Measurements from ENCODE around the gene CUL4A.
"Not testable (repeated sequence)": the region's sequence is repeated elsewhere in the genome, so short reads cannot be mapped to it uniquely, and the experiment has no call there.

The CUL4A gene

DNA sequence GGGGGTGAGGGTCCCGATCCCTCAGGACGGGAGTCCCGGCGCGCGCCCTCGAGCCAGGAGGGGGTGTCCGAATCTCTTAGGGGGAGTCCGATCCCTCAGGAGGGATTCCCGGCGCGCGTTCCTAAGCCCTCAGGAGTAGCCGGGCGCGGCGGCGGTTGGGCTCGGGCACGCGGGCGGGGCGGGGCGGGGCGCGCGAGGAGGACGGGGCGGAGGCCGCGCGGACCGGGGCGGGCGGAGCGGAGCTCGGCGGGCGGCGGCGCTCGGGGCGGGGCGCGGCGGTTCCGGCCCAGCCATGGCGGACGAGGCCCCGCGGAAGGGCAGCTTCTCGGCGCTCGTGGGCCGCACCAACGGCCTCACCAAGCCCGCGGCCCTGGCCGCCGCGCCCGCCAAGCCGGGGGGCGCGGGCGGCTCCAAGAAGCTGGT lies at the start of gene CUL4A:
Gene CUL4A (plus strand): TSS at position 278 of the 423 bp plus-strand sequence. CDS start 15 bp downstream, at position 293.
- DNase-seq: peak; percentile 85

DNA sequence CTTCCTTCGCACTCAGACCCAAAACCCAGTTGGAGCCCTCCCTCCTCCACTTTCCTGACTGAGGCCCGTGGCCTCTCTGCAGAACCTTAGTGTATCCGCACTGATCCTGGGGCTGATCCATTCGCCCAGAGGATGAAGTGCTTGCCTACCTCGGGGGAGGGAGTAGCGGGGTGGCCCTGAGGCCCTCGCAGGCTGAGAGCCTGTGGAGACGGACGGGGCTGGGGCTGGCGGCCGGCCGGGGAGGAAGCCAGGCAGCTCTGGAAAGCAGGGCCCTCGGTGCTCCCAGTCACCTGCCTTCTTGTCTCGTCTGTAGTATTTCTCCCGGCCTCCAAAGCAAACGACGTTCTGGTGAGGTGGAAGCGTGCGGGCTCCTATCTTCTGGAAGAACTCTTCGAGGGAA lies 49.7 kb upstream of the CUL4A start:
- no peak for DNase-seq

DNA sequence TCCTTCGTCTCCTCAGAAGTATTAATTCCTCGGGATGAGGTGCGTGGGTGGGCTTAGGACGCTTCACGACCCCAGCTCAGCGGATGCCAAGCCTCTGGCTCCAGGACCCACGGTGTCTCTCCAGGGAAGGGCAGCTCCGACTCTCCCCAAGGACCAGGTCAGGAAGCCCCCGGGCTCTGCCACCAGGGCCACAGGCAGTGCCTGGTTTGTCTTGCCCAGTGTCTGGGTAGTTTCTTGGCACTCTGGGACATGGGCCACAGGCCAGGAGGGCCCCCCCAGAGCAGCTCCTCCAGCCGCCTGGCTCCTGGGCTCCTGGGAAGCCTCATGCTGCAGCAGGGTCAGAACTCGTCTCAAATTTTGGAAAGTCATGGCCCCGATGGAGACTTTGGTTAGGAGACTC lies 48.4 kb upstream of the CUL4A start:
- no peak for DNase-seq

DNA sequence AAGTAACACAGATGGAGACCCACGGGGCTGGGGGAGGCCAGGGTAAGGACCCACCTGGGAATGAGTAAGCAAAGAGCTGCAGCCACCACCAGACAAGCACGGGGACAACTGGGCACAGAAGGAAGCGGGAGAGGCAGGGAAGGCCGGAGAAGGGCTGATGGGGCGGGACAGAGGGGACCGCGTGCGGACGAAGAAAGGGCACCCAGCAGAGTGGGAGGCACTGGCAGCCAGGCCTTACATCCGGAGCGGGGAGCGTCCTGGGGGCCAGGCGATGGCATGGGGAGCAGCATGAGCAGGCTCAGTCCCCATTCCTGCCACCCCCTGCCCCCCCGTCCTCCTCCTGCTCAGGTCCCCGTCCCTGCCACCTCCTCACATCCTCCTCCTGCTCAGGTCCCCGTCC lies 48.0 kb upstream of the CUL4A start:
- peak; percentile 40 for DNase-seq

DNA sequence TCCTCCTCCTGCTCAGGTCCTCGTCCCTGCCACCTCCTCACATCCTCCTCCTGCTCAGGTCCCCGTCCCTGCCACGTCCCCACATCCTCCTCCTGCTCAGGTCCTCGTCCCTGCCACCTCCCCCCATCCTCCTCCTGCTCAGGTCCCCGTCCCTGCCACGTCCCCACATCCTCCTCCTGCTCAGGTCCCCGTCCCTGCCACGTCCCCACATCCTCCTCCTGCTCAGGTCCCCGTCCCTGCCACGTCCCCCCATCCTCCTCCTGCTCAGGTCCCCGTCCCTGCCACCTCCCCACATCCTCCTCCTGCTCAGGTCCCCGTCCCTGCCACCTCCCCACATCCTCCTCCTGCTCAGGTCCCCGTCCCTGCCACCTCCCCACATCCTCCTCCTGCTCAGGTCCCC lies 47.4 kb upstream of the CUL4A start:
- not testable (repeated sequence) for DNase-seq

DNA sequence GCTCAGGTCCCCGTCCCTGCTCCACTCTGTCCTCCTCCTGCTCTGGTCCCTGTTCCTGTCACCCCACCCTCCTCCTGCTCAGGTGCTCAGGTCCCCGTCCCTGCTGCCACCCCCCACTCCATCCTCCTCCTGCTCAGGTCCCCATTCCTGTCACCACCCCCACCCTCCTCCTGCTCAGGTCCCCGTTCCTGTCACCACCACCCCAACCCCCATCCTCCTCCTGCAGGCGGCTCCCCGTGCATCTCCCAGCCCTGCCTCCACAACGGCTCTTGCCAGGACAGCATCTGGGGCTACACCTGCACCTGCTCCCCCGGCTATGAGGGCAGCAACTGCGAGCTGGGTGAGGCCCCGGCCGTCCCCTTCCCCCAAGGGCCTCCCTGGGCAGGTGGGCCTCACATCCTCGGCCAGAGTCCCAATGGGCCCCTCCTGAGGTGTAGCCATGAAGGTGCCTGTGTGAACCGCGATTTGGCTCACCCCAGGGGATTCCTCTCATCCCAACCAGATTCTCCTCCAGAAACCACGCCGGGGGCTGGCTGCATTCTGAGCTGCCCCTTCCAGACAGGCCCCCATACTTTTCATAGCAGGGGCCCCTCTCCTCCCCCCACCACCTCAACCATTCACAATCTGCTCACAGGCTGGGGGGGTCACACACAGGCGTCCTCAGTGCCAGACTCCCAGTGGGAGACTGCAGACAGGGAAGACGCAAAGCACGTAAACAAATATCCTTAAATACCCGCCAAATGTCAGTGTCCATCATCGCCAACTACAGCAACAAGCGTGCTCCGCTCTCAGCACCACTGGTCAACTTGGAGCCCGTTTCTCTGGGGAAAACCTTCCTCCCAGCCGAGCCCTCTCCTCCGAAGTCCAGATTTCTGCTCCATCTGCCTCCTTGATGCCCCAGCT lies 46.4 kb upstream of the CUL4A start:
- peak; percentile 42 for DNase-seq

DNA sequence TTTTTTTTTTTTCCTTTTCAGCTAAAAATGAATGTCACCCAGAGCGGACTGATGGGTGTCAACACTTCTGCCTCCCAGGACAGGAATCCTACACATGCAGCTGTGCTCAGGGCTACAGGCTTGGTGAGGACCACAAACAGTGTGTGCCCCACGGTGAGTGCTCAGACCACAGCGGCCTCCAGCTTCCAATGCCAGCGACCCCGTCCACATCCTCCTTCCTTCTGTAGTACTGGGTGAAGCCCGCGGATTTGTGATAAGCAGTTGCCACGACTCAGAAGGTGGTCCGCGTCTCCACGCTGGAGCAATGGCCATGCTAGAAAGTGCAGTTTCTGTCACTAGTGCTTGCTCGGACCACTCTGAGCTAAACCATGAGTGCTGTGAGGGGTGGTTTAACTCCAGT lies 44.9 kb upstream of the CUL4A start:
- no peak for DNase-seq

DNA sequence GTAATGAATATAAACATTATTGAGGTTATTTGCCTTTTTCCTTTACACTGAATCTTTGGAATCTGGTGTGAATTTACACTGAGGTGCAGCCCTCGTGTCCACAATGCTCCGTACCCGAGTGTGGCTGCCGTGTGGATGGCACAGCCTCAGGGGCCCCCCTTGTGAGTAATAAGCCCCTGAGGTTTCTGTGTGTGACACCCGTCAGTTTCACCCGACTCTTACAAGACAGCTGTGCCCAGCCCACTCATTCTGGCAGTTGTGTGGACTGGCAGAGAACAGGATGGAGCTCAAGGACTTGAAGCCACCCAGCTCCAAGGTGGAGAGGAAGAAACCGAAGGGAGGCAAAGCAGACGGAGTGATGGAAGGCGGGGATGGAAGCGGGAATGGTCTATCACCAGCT lies 43.1 kb upstream of the CUL4A start:
- no peak for DNase-seq

DNA sequence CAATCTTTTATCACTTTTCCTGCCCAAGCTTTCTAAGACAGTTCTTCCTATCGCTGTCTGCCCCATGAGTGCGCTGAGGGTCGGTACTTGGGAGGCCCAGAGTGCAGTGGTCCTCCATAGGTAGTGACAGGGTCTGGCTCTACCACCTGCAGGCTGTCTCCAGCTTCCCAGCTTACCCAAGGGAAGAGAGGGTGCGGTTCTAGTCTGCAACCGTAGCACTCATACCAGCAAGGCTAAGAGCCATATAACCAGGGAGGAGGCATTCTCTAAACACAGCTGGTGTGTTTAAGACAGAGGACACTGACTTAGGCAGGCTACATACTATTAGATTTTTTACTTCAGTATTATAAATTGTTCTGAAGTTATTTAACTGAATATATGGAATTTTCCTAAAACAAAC lies 42.7 kb upstream of the CUL4A start:
- DNase-seq: no peak

DNA sequence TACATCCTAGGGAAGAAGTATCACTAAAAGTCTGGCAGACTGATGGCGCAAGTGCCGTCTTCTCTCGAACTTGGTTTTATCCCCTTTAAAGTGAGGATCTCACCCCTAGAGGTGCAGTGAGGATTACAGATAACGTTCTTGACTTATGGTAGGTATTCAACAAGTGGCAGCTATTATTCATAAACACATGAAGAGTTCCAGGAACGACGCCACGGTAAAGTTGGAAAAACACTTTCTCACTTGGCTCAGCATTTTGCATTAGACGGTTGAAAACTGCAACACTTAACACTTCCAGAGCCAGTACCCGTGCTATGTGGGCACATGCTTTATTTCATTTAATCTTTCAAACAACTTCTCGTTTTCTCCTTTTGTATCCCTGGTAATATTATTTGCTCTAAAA lies 42.3 kb upstream of the CUL4A start:
- no peak for DNase-seq

DNA sequence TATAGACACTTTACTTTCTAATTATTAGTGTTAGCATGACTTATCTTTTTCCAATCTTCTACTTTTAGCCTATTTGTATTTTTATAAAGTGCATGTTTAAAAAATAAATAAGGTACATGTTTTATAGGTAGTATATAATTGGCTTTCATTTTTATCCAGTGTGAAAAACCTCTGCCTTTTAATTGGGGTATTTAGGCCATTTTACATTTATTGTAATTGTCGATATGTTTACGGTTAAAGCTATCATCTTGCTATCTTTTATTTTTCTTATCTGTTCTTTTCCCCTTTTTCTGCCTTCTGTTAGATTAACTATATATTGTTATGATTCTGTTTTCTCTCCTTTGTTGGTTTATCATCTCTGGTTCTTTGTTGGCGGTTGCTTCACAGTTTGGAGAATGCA lies 41.8 kb upstream of the CUL4A start:
- no peak for DNase-seq

DNA sequence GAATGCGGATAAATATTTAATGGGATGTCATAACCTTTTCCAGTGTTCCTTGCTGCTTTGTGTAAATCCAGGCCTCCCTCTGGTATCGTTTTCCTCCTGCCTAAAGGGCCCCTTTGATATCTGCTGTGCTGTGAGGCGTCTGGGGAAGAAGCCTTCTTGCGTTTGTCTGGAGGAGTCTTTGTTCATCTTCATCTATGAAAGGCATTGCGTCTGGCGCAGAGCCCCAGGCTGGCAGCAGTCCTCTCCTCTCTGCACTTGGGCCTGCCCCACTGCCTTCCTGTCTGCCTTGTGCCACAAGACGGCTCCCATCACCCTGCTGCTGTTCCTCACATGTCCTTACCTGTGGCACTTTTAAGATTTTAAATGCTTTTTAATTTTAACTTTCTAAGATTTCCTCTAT lies 41.2 kb upstream of the CUL4A start:
- no peak for DNase-seq

DNA sequence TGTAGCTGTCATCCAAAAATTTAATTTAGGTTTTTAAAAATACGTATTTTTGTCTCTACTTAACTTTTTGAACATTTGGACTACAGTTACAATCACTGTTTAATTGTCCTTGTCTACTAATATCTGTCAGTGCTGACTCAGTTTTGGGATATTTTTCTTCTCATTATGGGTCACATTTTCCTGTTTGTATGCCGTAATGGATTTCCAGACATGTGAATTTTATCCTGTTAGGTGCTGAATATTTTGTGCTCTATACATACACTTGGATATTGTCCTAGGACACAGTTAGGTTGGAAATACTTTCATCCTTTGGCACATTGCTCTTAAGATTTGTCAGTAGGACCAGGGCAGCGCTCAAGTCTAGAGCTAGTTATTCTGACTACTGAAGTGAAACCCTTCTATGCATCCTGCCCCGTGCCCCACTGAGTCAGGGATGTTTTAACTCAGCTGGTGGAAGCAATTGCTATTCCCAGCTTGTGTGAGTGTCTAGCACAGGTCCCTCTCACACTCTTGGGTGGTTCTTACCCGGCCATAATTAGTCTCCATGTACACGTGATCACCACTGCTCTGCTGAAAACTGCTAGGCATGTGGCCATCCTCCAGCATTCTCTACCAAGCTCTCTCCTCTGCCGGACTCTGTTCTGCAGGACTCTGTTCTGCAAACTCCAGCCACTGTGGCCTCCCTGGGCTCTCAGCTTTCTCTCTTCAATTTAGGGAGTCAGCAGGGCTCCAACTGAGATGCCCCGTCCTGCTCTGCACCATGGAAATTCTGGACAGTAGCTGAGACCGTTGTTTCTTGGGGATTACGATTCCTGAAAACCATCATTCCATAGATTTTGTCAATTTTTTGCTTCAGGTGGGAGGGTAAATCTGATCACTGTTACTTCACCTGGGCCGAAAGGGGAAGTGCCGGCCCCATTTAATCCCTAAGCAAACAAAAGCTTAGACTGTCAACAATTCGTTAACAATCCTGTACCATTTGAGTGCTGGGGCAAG lies 39.8 kb upstream of the CUL4A start:
- DNase-seq: peak; percentile 71

DNA sequence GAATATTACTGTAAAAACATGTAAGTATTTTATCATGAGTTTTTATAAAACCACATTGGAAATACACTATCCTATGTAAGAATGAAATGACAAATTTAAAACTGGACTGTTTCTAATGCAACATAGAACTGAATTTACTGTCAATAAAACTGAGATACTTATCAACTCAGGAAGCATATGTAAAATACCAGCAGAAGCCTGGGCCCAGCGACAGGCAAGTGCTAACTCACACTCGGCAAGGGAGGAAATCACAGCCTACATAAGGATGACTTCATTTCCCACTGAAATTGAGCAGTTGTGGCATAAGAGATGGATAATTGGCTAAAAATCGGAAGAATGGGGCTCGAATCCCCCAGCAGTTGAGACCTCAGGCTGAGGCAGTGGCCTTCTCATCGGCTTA lies 38.9 kb upstream of the CUL4A start:
- no peak for DNase-seq

DNA sequence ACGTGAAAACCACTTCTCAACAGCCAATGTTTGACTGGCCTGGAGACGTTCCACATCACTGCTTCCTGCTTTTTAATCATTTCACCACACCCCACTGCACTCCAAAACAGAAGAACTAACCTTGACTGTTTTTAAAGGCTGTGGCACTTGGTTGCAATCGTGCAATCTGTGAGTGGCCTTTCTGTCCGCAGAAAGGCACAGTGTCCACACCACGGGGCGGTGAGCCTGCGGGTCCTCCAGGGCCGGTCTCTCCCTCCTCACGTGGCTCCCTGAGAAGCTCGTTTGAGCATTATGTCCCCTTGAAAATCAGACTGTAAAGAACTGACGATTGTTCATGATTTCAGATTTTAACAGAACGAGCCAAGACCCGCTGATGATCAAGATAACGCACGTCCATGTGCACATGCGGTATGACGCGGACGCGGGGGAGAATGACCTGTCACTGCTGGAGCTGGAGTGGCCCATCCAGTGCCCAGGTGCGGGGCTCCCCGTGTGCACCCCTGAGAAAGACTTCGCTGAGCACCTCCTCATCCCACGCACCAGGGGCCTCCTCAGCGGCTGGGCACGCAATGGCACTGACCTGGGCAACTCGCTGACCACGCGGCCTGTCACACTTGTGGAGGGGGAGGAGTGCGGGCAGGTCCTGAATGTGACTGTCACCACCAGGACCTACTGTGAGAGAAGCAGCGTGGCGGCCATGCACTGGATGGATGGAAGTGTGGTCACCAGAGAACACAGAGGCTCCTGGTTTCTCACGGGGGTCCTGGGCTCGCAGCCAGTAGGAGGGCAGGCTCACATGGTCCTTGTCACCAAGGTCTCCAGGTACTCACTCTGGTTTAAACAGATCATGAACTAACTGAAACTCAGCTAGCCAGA lies 37.9 kb upstream of the CUL4A start:
- DNase-seq: no peak

DNA sequence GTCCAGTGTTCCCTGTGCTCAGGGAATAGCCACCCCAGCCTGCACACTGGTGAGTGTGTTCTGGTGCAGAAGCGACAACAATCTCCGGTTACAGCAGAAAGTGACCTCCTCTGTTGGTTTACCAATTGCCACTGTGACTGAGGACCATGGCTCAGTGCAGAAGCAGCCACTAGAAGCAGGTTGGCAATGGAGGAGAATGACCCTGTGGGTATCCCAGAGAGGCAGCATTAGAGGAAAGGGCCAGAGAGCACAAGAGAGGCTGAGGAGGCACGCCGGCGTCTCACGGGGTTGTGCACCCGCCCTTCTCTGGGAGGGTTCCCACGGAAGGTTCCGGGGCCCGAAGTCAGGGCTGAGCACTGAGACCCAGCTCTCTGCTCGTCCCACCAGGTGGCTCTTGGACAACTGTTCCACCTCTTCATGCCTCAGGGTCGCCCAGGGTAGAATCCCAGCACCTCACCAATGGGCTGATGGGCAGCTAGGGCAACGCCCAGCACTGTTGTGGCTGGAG lies 36.9 kb upstream of the CUL4A start:
- DNase-seq: no peak

DNA sequence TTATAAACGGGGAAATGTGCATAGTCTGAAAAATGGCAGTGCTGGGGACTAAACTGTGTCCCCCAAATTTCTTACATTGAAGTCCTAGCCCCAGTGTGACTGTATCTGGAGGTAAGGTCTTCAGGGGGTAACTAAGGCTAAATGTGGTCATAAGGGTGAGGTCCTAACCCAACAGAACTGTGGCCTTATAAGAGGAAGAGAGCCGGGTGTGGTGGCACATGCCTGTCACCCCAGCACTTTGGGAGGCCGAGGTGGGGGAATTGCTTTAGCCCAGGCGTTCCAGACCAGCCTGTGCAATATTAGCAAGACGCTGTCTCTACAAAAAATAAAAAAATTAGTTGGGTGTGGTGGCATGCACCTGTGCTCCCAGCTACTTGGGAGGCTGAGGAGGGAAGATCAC lies 33.1 kb upstream of the CUL4A start:
- DNase-seq: no peak

DNA sequence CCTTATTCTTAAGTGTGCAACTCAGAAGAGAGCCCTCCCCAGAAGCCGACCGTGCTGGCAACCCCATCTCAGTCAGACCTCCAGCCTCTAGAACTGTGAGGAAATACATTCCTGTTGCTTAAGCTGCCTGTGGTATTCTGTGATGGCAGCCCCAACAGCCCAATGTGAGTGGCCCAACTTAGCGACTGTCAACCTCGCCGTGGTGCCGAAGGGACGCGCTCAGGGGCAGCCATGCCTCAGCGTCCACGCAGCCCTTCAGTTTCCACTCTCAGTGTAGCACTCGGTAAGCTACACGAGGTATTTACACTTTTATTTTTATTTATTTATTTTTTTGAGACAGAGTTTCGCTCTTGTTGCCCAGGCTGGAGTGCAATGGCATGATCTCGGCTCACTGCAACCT lies 32.6 kb upstream of the CUL4A start:
- no peak for DNase-seq

DNA sequence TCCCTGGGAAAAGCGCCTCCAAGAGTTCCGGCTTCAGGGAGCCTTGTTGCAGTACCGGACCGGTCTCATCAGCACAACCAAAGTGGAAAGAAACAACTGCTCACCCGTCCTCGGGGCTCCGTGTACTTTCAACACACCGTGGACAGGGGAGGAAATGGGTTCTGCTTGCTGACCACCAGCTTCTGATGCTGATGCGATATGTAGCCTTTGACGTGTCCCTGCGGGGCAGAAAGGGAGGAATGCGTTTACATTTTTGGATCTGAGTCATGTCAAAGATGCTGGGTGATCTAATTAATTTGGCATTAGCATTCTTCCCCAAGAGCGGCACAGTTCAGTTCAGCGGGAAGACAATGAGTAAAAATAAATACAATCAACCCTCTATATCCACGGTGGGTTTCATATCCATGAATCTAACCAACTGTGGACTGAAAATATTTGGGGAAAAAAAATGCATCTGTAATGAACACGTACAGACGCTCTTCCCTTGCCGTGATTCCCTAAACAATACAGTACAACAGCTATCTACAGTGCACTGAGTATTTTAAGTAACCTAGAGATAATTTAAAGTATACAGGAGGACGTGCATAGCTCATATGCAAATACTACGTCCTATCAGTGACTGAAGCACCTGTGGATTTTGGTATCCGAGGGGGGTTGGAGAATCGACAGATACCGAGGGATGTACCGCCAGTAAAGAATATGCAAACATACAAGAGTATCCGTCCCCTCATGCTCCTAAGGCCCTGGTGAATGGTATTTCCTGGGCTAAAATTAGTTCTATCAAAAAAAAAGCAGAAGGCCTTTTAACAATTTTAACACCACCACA lies 31.1 kb upstream of the CUL4A start:
- DNase-seq: no peak

DNA sequence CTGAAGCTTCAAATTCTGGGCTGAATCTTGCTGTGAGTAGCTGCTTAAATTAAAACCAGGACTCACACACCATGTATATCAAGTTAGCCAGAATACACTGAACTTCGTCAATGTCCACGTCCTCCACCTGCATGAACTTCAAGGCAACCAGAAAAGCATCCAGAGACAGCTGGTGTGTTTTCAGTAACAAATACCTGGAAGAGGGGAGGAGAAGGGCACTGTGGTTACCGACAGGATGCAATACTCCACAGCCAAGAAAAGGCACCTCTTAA lies 30.6 kb upstream of the CUL4A start:
- no peak for DNase-seq

DNA sequence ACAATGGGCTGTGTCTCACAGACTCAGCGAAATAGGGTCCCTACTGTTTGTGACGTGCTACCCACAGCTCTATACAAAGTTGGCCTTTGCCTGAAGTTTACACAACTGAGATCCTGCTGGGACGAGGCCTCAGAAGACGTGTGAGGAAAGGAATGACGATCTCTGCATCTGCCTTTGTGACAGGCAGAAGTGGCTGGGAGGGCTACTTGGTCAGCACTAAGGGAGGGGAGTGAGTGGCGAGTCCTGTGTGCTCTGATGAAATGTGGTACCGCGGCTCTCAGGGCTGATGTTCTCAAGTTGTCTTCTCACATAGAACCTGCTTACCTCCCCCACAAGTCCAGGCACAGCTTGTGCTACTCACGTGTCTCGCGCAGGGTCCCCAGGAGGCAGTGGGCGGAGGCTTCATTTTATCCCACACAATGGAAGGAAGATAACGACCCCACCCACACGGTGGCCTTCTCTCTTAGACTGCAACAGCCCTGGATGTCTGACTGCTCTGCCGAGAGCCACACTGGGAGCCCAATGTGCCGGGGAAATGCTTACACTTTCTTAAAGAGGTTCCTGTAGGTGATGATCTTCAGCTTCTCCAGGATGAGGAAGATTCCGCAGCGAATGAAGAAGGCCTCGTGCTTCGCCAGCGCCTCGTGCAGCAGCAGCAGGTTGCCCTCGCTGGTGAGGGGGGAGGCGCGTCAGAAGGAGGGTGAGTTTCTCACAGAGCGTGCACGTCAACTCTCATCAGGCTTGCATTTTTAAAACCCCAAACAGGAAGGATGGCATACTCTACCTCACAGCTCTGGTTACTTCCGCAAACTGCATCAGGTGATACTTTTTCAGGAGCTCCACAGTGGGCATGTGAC lies 29.8 kb upstream of the CUL4A start:
- DNase-seq: no peak
